Skin of body (tissue), 2 donors: Measurements from ENCODE around the gene DMRTC1B. TPM values are rescaled to one million over a fixed set of nuclear protein-coding genes. Genes with fewer than 3 reads are reported as not detected.
"Not testable (repeated sequence)": the region's sequence is repeated elsewhere in the genome, so short reads cannot be mapped to it uniquely, and the experiment has no call there.

Experiments used
- DNase-seq: peaks from one replicate; lab custom pipeline; 2025; lab: John Stamatoyannopoulos, UW
- total RNA-seq: library from RNA; depleted of rRNA; stranded (reverse); fragments of >200 nt; gene quantifications from one replicate; pipeline ENCODE4 v1.2.3, GENCODE V29; 2014

The DMRTC1B gene, protein sequence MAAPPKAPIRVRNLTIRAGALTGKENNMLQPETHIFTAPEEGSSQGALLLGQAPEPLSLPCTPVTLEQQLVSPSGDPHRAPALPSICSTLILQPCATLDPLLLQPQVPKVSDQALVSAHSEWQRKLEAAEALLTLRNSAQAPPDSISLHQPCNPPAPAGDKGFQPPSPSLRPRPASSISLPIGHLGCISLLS
- not detected for total RNA-seq

DNA sequence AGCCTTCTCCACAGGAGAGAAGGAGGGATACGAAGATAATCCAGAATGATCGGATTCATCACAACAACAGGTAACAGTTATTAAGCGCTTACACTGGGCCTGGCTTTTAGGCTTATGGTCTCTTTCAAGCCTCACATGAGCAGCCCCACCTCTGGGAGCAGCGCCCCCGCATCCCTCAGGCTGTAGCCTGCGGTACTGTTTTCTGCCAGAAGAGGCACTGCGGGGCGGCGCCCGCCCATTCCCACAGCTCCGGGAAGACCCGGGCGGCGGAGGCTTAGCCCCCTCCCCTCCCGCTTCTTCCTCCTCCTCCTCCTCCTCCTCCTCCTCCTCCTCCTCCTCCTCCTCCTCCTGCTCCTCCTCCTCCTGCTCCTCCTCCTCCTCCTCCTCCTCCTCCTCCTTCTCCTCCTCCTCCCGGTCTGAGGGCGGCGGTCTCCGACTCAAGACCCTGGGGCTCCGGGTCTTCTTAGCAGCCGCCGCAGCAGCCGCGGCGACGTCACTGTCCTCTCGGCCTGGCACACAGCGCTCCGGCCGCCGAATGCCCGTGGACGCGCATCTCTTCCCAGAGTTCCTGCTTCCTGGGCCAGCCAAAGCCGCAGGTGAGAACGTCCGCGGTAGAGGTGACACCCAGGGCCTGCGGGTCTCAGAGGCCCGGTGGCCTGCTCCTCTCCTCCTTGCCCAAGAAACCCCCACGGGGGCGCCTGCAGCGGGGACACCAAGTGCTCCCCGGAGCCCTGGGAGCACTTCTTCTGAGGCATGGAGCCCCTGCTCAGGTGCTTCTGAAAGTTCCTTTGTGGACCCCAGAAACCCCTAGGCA, at the start of gene DMRTC1B:
DMRTC1B (plus strand) TSS at position 238 of the 814 bp plus-strand sequence. CDS start 68,246 bp downstream, outside the sequence.
- not testable (repeated sequence) for DNase-seq

DNA sequence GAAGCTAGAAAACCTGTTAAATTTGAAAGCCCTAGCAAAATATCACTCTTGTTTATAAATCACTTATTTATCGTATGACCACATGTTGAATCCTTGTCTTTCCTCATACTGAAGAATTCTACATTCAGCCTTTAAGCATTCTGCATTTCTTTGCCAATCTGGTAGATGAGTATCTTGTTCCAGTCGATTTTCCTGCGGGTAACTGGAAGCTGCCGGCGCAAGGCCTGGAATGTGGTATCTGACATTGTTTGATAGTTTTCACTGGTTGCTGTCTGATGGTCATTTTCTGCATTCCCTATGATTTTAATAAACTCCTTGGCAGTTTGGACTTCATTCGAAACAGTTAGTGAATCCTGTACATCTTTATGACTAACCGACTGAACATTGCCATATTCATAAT, 48.8 kb upstream of the DMRTC1B start:
- no peak for DNase-seq

DNA sequence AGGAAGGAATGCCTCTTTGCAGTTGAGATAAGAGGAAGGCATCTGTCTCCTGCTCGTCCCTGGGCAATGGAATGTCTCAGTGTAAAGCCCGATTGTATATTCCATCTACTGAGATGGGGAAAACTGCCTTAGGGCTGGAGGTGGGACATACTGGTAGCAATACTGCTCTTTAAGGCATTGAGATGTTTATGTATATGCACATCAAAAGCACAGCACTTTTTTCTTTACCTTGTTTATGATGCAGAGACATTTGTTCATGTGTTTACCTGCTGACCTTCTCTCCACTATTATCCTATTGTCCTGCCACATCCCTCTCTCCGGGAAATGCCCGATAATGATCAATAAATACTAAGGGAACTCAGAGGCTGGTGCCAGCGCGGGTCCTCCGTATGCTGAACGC, 43.1 kb upstream of the DMRTC1B start:
- not testable (repeated sequence) for DNase-seq

DNA sequence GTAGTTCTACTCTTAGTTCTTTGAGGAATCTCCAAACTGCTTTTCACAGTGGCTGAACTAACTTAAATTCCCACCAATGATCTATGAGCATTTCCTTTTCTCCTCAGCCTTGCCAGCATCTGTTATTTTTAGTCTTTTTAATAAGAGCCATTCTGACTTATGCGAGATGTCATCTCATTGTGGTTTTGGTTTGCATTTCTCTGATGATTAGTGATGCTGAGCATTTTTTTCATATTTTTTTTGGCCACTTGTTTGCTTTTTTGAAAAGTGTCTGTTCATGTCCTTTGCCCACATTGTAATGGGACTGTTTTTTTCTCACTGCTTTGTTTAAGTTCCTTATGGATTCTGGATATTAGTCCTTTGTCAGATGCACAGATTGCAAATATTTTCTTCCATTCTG, 41.1 kb upstream of the DMRTC1B start:
- DNase-seq: no peak

DNA sequence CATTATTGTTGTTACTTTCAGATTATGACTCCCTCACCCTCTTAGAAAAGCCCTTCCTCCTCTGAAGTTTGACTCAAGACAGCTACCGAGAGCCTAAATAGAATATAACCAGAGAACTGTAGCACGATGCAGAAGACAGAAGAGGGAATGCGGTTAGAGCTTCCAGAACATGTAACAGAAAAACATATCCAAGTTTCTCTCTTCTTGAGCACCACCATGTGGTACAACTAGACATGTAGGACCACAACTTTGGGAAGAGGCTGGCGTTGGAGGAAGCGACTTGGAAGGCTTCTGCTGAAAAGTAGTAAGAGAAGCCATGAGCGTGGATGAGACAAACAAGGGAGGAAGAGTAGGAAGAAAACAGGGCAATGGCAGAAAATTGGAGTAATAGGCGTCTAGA, 31.1 kb upstream of the DMRTC1B start:
- not testable (repeated sequence) for DNase-seq

DNA sequence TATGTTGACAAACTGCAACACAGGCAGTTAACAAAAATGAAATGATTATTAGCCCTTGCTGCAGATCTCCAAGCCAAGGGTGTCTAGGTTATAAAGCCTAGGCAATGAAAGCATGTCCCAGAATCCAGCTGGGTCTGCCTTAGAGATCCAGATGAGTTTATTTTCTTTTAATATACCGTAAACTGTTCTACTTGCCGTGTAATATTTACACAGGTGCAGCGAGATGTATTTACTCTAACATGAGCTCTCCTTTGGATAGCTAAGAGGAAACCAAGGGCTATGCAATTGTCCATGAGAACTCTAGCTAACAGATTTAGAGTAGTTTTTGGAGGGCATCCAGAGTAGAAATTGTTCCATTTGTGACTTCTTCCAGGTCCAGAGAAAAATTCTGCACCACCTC, 28.1 kb upstream of the DMRTC1B start:
- DNase-seq: not testable (repeated sequence)

DNA sequence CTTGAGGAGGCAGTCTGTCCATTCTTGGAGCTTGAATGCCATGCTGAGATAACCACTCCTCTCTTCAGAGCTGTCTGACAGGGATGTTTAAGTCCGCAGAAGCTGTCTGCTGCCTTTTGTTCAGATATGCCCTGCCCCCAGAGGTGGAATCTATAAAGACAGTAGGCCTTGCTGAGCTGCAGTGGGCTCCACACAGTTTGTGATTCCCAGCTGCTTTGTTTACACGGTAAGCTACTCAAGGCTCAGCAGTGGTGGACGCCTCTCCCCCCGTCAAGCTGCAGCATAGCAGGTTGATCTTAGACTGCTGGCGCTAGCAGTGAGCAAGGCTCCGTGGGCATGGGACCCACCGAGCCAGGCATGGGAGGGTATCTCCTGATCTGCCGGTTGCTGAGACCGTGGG, 16.2 kb upstream of the DMRTC1B start:
- not testable (repeated sequence) for DNase-seq

DNA sequence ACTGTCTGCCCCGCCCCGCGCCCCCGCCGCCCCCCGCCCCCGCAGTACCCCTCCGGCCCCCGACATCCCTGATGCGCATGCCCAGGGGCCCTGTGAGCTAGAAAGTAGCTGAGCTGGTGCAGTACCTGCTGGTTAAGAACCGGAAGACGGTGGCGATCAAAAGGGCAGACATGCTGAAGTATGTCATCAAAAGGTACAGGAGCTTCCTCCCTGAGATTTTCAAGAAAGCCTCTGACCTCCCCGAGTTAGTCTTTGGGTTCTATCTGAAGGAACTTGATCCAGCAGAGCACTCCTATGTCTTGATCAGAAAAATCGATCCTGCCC, 739 bp downstream of the DMRTC1B start:
- not testable (repeated sequence) for DNase-seq

DNA sequence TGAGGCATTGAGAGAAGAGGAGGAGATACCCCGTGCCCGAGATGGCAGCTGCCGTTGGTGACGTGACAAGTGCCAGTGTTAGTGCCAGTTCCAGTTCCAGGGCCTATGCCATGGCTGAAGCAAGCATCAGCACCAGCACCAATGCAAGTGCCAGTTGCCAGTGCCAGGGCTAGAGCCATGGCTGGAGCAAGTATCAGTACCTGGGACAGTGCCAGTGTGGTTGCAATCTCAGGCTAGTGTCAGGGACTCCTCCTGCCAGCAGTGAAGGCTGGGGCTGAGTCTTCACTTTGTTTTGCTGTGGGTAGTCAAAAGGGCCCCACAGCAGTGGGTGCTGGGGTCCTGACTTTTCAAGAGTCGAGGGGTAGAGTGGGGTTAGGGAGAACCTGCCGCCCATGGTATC, 1.5 kb downstream of the DMRTC1B start:
- not testable (repeated sequence) for DNase-seq

DNA sequence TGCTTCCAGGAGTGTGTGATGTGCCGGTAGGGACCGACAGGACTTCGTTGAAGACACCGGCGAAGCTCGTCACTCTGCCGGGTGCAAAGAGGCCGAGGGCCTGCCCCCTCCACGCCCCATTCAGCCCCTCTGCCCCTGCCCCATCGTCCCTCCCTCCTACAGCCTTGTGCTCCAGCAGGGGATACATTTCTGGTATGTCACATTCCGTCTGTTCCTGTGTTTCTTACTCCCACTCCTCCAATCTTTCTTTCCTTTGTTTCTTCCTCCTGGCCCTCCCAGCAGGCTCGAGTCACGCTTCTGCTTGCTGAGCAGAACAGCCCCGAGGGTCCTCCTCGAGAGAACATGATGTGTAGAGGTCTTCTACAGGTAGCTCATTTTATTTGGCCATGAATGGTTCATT, 5.9 kb downstream of the DMRTC1B start, which contains the start of gene FAM236B:
FAM236B (minus strand) TSS at position 101 of the 400 bp plus-strand sequence; CDS start at position 1, 100 bp downstream.
- DNase-seq: not testable (repeated sequence)

DNA sequence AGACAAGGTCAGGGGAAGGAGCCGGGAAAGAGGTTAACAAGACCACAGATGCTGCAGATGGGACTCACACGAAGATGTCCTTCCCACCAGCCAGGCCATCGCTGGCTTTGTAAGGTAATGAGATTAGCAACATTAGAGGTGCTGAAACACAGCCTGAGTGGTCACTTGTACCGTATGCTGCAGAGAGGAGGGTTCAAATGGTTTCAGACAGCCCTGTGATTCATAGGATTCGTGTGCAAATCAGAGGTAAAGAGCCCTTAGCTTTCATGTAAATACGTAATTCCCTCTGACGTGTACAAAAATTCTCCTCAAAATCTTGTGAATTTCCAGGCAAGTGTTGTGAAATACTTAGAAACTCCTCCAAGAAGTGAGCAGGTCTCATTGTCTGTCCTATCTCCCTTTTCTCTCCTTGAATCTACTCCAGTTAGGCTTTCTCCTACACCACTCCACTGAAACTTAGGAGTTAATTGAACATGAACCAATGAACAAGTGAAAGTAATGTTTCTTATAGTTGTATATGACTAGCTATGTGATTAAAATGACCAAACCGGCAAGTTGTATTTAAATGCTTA, 6.8 kb downstream of the DMRTC1B start:
- not testable (repeated sequence) for DNase-seq

DNA sequence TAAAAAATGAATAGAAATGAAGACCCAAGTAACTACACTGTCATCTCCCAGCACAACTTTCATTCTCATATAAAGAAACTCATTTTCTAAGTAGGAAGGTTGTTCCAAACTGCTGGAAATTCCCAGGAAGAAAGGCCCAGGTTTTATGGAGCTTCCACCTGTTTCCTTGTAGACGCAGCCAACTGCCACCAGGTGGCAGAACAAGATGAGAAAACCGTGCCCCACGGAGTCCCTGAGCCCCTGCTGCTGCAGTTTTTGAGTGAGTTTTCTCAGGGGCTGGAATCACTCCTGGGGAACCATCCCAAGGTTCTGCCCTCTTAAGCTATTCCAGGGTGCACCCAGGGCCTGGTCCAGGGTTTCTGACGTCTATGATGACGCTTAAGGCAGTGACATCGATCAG, 7.3 kb downstream of the DMRTC1B start:
- not testable (repeated sequence) for DNase-seq

DNA sequence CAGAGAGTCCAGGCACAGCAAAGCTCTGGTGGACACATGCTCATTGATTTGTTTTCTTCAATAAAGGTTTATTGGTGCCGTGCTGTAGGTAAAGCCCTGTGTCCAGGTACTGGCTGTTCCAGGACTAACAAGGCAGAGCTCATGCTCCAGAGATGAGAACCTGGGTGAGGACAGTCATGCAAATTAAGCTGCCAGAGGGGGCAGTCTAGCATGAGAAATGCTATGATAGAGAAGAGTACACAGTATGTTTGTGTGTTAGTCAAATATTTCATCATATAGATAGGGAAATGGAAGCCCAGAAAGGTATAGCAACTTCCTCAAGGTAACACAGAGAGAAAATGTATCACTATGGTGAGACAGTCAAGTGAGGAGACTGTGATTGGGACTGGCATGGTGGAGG, 11.5 kb downstream of the DMRTC1B start:
- DNase-seq: not testable (repeated sequence)

DNA sequence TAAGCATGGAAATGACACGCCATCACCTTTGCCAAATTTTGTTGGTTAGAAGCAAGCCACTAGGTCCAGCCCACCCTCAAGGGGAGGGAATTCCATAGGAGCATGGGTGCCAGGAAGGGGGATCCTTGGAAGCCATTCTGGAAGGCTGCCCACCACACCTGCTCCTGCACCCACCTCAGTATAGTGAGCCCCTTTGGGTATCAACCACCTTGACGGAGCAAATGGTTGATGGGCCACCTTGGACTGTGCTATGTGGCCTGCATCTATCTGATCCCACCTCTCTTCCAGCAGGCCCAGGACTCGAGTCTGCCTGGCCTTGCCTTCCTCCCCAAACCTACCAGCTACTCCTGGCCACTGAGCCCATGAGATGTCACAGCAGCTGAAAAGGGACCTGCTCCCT, 13.7 kb downstream of the DMRTC1B start:
- not testable (repeated sequence) for DNase-seq

DNA sequence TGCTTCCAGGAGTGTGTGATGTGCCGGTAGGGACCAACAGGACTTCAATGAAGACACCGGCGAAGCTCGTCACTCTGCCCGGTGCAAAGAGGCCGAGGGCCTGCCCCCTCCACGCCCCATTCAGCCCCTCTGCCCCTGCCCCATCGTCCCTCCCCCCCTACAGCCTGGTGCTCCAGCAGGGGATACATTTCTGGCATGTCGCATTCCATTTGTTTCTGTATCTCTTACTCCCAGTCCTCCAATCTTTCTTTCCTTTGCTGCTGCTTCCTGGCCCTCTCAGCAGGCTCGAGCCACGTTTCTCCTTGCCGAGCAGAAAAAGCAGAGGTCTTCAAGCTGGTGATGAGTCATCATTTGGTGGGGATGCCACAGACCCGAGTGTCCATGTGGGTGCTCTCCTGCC, 31.4 kb downstream of the DMRTC1B start, which contains the start of gene FAM236D:
FAM236D (minus strand) TSS at position 101 of the 400 bp plus-strand sequence; CDS start at position 1, 100 bp downstream.
- not testable (repeated sequence) for DNase-seq

DNA sequence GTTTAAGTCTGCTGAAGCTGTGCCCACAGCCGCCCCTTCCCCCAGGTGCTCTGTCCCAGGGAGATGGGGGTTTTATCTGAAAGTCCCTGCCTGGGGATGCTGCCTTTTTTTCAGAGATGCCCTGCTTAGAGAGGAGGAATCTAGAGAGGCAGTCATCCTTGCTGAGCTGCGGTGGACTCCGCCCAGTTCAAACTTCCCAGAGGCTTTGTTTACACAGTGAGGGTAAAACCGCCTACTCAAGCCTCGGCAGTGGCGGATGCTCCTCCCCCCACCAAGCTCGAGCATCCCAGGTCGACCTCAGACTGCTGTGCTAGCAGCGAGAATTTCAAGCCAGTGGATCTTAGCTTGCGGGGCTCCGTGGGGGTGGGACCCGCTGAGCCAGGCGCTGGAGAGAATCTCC, 54.0 kb downstream of the DMRTC1B start:
- DNase-seq: not testable (repeated sequence)

DNA sequence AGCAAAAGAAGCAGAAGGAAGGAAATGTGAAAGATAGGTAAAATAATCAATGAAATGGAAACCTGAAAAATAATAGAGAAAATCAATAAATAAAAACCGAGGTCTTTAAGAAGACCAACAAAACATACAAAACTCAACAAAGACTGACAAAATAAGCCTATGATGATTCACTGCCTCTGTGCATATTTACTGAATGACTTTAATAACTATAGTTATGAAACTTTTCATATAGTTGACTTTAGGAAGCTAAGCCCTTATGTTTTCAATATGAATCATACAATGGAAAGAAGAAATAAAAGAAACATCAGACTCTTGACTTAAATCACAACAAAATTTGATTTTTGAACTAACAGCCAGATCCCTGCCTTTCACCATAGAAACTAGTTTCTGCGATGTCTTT, 60.8 kb downstream of the DMRTC1B start:
- DNase-seq: not testable (repeated sequence)

DNA sequence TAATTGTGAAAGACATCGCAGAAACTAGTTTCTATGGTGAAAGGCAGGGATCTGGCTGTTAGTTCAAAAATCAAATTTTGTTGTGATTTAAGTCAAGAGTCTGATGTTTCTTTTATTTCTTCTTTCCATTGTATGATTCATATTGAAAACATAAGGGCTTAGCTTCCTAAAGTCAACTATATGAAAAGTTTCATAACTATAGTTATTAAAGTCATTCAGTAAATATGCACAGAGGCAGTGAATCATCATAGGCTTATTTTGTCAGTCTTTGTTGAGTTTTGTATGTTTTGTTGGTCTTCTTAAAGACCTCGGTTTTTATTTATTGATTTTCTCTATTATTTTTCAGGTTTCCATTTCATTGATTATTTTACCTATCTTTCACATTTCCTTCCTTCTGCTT, 106.2 kb downstream of the DMRTC1B start:
- not testable (repeated sequence) for DNase-seq

DNA sequence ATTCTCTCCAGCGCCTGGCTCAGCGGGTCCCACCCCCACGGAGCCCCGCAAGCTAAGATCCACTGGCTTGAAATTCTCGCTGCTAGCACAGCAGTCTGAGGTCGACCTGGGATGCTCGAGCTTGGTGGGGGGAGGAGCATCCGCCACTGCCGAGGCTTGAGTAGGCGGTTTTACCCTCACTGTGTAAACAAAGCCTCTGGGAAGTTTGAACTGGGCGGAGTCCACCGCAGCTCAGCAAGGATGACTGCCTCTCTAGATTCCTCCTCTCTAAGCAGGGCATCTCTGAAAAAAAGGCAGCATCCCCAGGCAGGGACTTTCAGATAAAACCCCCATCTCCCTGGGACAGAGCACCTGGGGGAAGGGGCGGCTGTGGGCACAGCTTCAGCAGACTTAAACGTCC, 113.0 kb downstream of the DMRTC1B start:
- not testable (repeated sequence) for DNase-seq
